Esophagus muscularis mucosa (tissue), 3 donors: ENCODE data around the gene AFF1.

Source experiments
- CTCF ChIP-seq, 3 experiments: fragments of 200-600 bp in 2 of 3; fragments of 450-650 bp in 1 of 3; sonication (generic) in 2 of 3; IDR thresholded peaks; one replicate each; pipeline ENCODE4 v1.5.1; 2017 to 2019; ENCODE audit warnings: antibody characterized with exemption in 3 of 3, mild to moderate bottlenecking in 2 of 3, moderate library complexity in 1 of 3
- POLR2AphosphoS5 ChIP-seq, 2 donors: sonication (generic); formaldehyde crosslinking; IDR thresholded peaks; one replicate each; pipeline ENCODE4 v1.6.1; 2017; ENCODE audit warnings: antibody characterized with exemption in 2 of 2

GRCh38 chr4:86980230-86980629, 45.4 kb downstream of the AFF1 start:
- TF ChIP-seq CTCF (IDR thresholded peaks at IDR 0.05) (no peak), POLR2AphosphoS5 (IDR thresholded peaks at IDR 0.05) (no peak)
